ENCODE measurements around the gene MLLT1.

GRCh38 chr19:6278740-6279619 lies 795 bp downstream of the MLLT1 start:
- no peak for TF ChIP-seq ELF4 (IDR thresholded peaks at IDR 0.05)
- TF ChIP-seq PKNOX1 (IDR thresholded peaks at IDR 0.05) = no peak
- no peak for TF ChIP-seq FOXM1 (IDR thresholded peaks at IDR 0.05; ENCODE audit: borderline replicate concordance)
- no peak for TF ChIP-seq FOXK2 (IDR thresholded peaks at IDR 0.05)
